K562 (cell line): Measurements from ENCODE around the gene SIRT3. TPM values are rescaled to one million over a fixed set of nuclear protein-coding genes. Genes with fewer than 3 reads are reported as not detected.

Experiments
- ATAC-seq: fragments of 200-7000 bp; cut with Tn5 transposase; 3 replicates; pipeline ENCODE4 v1.9.1; 2020; ENCODE audit warnings: moderate library complexity
- BruUV-seq: library from RNA; stranded (reverse); fragments of 400-500 nt; replicated peaks from 2 replicates; lab custom pipeline; 2021; lab: Mats Ljungman, UMichigan
- CTCF ChIA-PET: fragments of 300-600 bp; formaldehyde crosslinking; extraction: SDS; loops from one replicate; lab custom pipeline; 2021; ENCODE audit warnings: low intra/inter-chr PET ratio; lab: Yijun Ruan, JAX
- POLR2A ChIA-PET: fragments of 300-600, 350-650 bp; sonication (Branson Sonifier 250); formaldehyde crosslinking; extraction: SDS; loops from one replicate; lab custom pipeline; 2021; ENCODE audit warnings: antibody characterized with exemption, inconsistent platforms; lab: Yijun Ruan, JAX
- DNase-seq, 4 experiments: peaks; one replicate each; pipeline versions ENCODE4 v3.0.0 to v3.0.0-alpha.2; 2011 to 2018; ENCODE audit warnings: low spot score in 3 of 4, mixed read lengths in 3 of 4; ENCODE audit errors: extremely low read depth in 1 of 4
- FAIRE-seq: peaks from 2 replicates; lab custom pipeline; 2011; peaks lifted over from hg19 to GRCh38; lab: Jason Lieb, UNC
- H2AFZ ChIP-seq: 2 replicates; pipeline ENCODE4 v1.6.0; 2011; ENCODE audit warnings: low read depth, low read length, control low read depth, inconsistent platforms
- H3K27ac ChIP-seq: fragments of 200-600 bp; 3 replicates; pipeline ENCODE4 v1.8.0; 2011; ENCODE audit warnings: low read depth, mild to moderate bottlenecking, control low read depth, inconsistent platforms, low read length, moderate library complexity, mixed read lengths; ENCODE audit errors: extremely low read depth
- H3K27me3 ChIP-seq, 2 experiments: fragments of 300-600 bp in 1 of 2; 2 replicates in 1 of 2; 3 replicates in 1 of 2; pipeline versions ENCODE4 v1.6.0 to v1.8.0; 2011; ENCODE audit warnings: inconsistent platforms in 2 of 2, low read length in 2 of 2, mild to moderate bottlenecking in 1 of 2, mixed read lengths in 1 of 2, moderate library complexity in 1 of 2; ENCODE audit not compliant: control insufficient read depth in 2 of 2, insufficient read depth in 2 of 2
- H3K36me3 ChIP-seq: fragments of 300-600 bp; 3 replicates; pipeline ENCODE4 v1.8.0; 2011; ENCODE audit warnings: mild to moderate bottlenecking, low read length, inconsistent platforms; ENCODE audit not compliant: control insufficient read depth, insufficient read depth
- H3K4me1 ChIP-seq, 2 experiments: fragments of 200-600 bp in 1 of 2; replicated peaks in 1 of 2; 2 replicates in 1 of 2; 3 replicates in 1 of 2; pipeline versions ENCODE4 v1.5.1 to v1.8.0; 2011; ENCODE audit warnings: inconsistent platforms in 2 of 2, low read length in 2 of 2, mild to moderate bottlenecking in 1 of 2, mixed read lengths in 1 of 2, moderate library complexity in 1 of 2; ENCODE audit not compliant: control insufficient read depth in 2 of 2, insufficient read depth in 2 of 2
- H3K4me2 ChIP-seq: 2 replicates; pipeline ENCODE4 v1.6.1; 2011; ENCODE audit warnings: low read length, control low read depth, inconsistent platforms, mixed read lengths; ENCODE audit not compliant: insufficient read depth
- H3K4me3 ChIP-seq: fragments of 200-600 bp; sonication (generic), shearing (Covaris generic); 2 replicates; pipeline ENCODE4 v1.5.1; 2016; ENCODE audit warnings: control low read depth, inconsistent platforms
- H3K79me2 ChIP-seq: fragments of 200-600 bp; 3 replicates; pipeline ENCODE4 v1.8.0; 2011; ENCODE audit warnings: low read length, inconsistent platforms; ENCODE audit not compliant: control insufficient read depth, insufficient read depth
- H3K9ac ChIP-seq, 2 experiments: 2 replicates each; pipeline versions ENCODE4 v1.6.0 to v1.6.1; 2011; ENCODE audit warnings: low read depth in 2 of 2, low read length in 2 of 2, control low read depth in 1 of 2, inconsistent platforms in 1 of 2, mild to moderate bottlenecking in 1 of 2, mixed read lengths in 1 of 2; ENCODE audit not compliant: insufficient read depth in 1 of 2
- H3K9me1 ChIP-seq: one replicate; pipeline ENCODE4 v1.6.0; 2011; ENCODE audit warnings: inconsistent platforms, mild to moderate bottlenecking, low read length, moderate library complexity; ENCODE audit not compliant: control insufficient read depth, insufficient read depth
- H3K9me3 ChIP-seq: replicated peaks from 2 replicates; pipeline ENCODE4 v1.5.1; 2011; ENCODE audit warnings: low read depth, low read length, inconsistent platforms; ENCODE audit not compliant: control insufficient read depth, insufficient read depth
- H4K20me1 ChIP-seq: replicated peaks from 2 replicates; pipeline ENCODE4 v1.6.1; 2011; ENCODE audit warnings: low read length, inconsistent platforms, mixed read lengths; ENCODE audit not compliant: control insufficient read depth, insufficient read depth
- MLLT1 ChIP-seq, 2 experiments: fragments of 450-650 bp; IDR thresholded peaks; 2 replicates each; pipeline ENCODE4 v1.6.1; 2016
- POLR2G ChIP-seq: fragments of 200-400 bp; formaldehyde crosslinking; IDR thresholded peaks from 2 replicates; pipeline ENCODE4 v1.6.1; 2017; ENCODE audit warnings: low read depth, mild to moderate bottlenecking, antibody characterized with exemption, low read length, moderate library complexity
- RBFOX2 ChIP-seq: fragments of 200-400 bp; formaldehyde crosslinking; IDR thresholded peaks from 2 replicates; pipeline ENCODE4 v1.6.1; 2017; ENCODE audit warnings: low read depth, mild to moderate bottlenecking, low read length, moderate library complexity
- ZBTB11 ChIP-seq, 3 experiments: fragments of 200-800 bp in 1 of 3; fragments of 250-450 bp in 1 of 3; fragments of 450-650 bp in 1 of 3; sonication (Bioruptor Pico) in 1 of 3; sonication (Bioruptor generic) in 1 of 3; formaldehyde crosslinking in 1 of 3; IDR thresholded peaks; 2 replicates each; pipeline versions ENCODE4 v1.6.1 to v1.8.0; 2016 to 2022; ENCODE audit warnings: mild to moderate bottlenecking in 2 of 3, missing genetic modification characterization in 2 of 3, missing compliant biosample characterization in 1 of 3, moderate library complexity in 1 of 3
- WGBS: fragments of 100-300 bp; shearing (Covaris generic); methylation state at CpG from one replicate; pipeline ENCODE4 v1.1.6; 2016; ENCODE audit warnings: low coverage, mixed read lengths; ENCODE audit not compliant: insufficient coverage; ENCODE audit errors: missing lambda C conversion rate; 5-methylcytosine and 5-hydroxymethylcytosine counted together
- in situ Hi-C: fragments of 300-500 bp; cut with MboI; formaldehyde crosslinking; loops from 4 replicates; pipeline ENCODE4 v1.15.0; 2018; ENCODE audit warnings: inconsistent platforms, mixed read lengths
- intact Hi-C: fragments of 100-400 bp; cut with micrococcal nuclease; formaldehyde crosslinking; loops from 2 replicates; pipeline ENCODE4 v1.14.2; 2022
- polyA plus RNA-seq, 8 experiments: library from polyadenylated mRNA; depleted of rRNA in 4 of 8; stranded (reverse) in 5 of 8; unstranded in 3 of 8; fragments of >200 nt; fragmentation: Nextera tagmentation in 2 of 8; fragmentation: Illumina TruSeq in 1 of 8; extraction: Ambion mirVana in 2 of 8; extraction: Trizol in 1 of 8; gene quantifications; 2 replicates each; pipeline versions ENCODE4 v1.2.1 to v1.2.3, GENCODE V29; 2011 to 2014; ENCODE audit warnings: inconsistent platforms in 1 of 8, missing spikeins in 1 of 8
- total RNA-seq, 7 experiments: library from RNA; depleted of rRNA in 6 of 7; stranded (reverse); fragments of >200 nt in 6 of 7; fragmentation: Illumina TruSeq in 2 of 7; extraction: Trizol in 2 of 7; gene quantifications; 2 replicates each; pipeline versions ENCODE4 v1.2.1 to v1.2.3, GENCODE V29; 2011 to 2021; ENCODE audit warnings: low replicate concordance in 1 of 7

Gene SIRT3
- total and polyA plus RNA-seq, 9 of the 15 experiments (the other 6 are each of a cell fraction or from before 2014, with no cell fraction given), result 1.9 to 27.5 (median 14.5) TPM

GRCh38 chr11:199004-199581 lies 37.0 kb downstream of the SIRT3 start (continued):
- TF ChIP-seq ZBTB11 (CRISPR knock-in tag; IDR thresholded peaks at IDR 0.05), result no peak
- peak; percentile 61 for TF ChIP-seq POLR2G
- TF ChIP-seq, all 486 proteins: peak for 2

- ATAC-seq (no peak), DNase-seq (no peak), FAIRE-seq (no peak)
- H3K9me1 ChIP-seq, result no peaks in the 10 kb centered on the region
- no TSS peak for BruUV-seq
- H3K36me3 ChIP-seq, result peaks cover 17% of the 10 kb centered on the region; the same call in 2 of the 3 replicates
- TF ChIP-seq MLLT1 (IDR thresholded peaks at IDR 0.05) (no peak), RBFOX2 (0 out of 2 replicates have a peak, but pooled peaks have one; percentile 4), POLR2G (peak; percentile 56; the same call in 1 of the 2 replicates)
- CTCF ChIA-PET, result no interaction called here
- in situ Hi-C loops, result loop anchor here (5.0 kb wide), 1 partner anchor 319 kb away; no protein-coding TSS in a partner anchor
- POLR2A ChIA-PET, result interaction anchor here (0.6 to 2.4 kb wide), 4 partner anchors 9 to 234 kb away, joined by 3 to 23 read pairs (median 3); partner anchors contain the start of genes BET1L and RIC8A
- H3K27ac ChIP-seq, result no peak overlapping the region
- no peaks in the 10 kb centered on the region for H3K79me2 ChIP-seq
- intact Hi-C loops, result no loop called here
- peaks cover 5% of the 10 kb centered on the region for H4K20me1 ChIP-seq
- H3K27me3 ChIP-seq, result no peaks in the 10 kb centered on the region
- 73% methylated on average over 16 of the region's 21 CpGs for WGBS
- no peak overlapping the region for H2AFZ ChIP-seq
- no peaks in the 10 kb centered on the region for H3K9me3 ChIP-seq
- no peak overlapping the region for H3K4me3 ChIP-seq
- H3K4me1 ChIP-seq, result peaks cover 11 to 30% of the 10 kb centered on the region in 2 experiments; a peak in 4 of 5 replicates
- H3K9ac ChIP-seq, result peak overlapping the region in 1 of 2 experiments; percentile 64; a peak in 2 of 4 replicates
- no peak overlapping the region for H3K4me2 ChIP-seq
These were observed 37.8 kb downstream of the SIRT3 start for GRCh38 chr11:198236-198806.
